Neural cell (in vitro differentiated cells): ENCODE results near the gene ADAM23.

ENCODE experiments used
- CTCF ChIP-seq: fragments of 450-650 bp; IDR thresholded peaks from 2 replicates; pipeline ENCODE4 v1.5.1; 2014; ENCODE audit warnings: antibody characterized with exemption, mild to moderate bottlenecking, moderate library complexity; ENCODE audit not compliant: poor library complexity, severe bottlenecking
- EP300 ChIP-seq: fragments of 450-650 bp; conservative IDR thresholded peaks from 2 replicates; pipeline ENCODE4 v1.6.1; 2014; ENCODE audit warnings: antibody characterized with exemption, mild to moderate bottlenecking, moderate library complexity; ENCODE audit not compliant: poor library complexity, severe bottlenecking
- SMC3 ChIP-seq: fragments of 450-650 bp; conservative IDR thresholded peaks from 2 replicates; pipeline ENCODE4 v1.6.1; 2014; ENCODE audit warnings: antibody characterized with exemption, mild to moderate bottlenecking, moderate library complexity; ENCODE audit not compliant: poor library complexity

GRCh38 chr2:206488053-206488452 lies 44.7 kb downstream of the ADAM23 start:
- TF ChIP-seq CTCF (no peak), SMC3 (no peak), EP300 (no peak)
